ENCODE data around the gene CENPX. TPM values are rescaled to one million over a fixed set of nuclear protein-coding genes. Genes with fewer than 3 reads are reported as not detected.
A peak's percentile ranks its signal among the peaks of the same experiment; 100 is the strongest.

Gene CENPX
- total RNA-seq, 1 experiment from 2014 or later, result 187 TPM

- in situ Hi-C loops (cut with HindIII; ENCODE audit: low pct_unique_long_range_greater_than_20kb, low sequenced_read_pairs), result no loop called here
- Histone ChIP-seq H3K4me1 (ENCODE audit: control insufficient read depth, insufficient read depth, low read length) (peaks cover 48% of the 10 kb centered on the region), H3K4me3 (ENCODE audit: low read depth in 2 of 2, low read length in 2 of 2) (no peak overlapping the region), H3K9me3 (ENCODE audit: control insufficient read depth, insufficient read depth, low read depth, low read length) (no peaks in the 10 kb centered on the region), H3K36me3 (ENCODE audit: control insufficient read depth, insufficient read depth, low read length) (no peaks in the 10 kb centered on the region), H3K27ac (ENCODE audit: low read length) (peak overlapping the region; percentile 82), H3K27me3 (ENCODE audit: control insufficient read depth, insufficient read depth, low read length) (no peaks in the 10 kb centered on the region)
- CTCF ChIA-PET, result no interaction called here
- POLR2A ChIA-PET, result no interaction called here
- ATAC-seq, result no peak
- no peak for DNase-seq (ENCODE audit: low read depth, low spot score)
- no TSS peak for BruUV-seq (replicated peaks)
- intact Hi-C loops (cut with micrococcal nuclease; ENCODE audit: unreplicated experiment), result no loop called here
- no peak for TF ChIP-seq TCF7L2 (IDR thresholded peaks at IDR 0.05; ENCODE audit: low read depth, low read length)
- TF ChIP-seq SIN3A (IDR thresholded peaks at IDR 0.05; ENCODE audit: borderline replicate concordance, insufficient read depth, low read depth, low read length), result no peak
Observed at GRCh38 chr17:82004517-82005455, 17.9 kb downstream of the CENPX start.

GRCh38 chr17:82003411-82004381 is 19.0 kb downstream of the CENPX start:
- H3K36me3 ChIP-seq (ENCODE audit: control insufficient read depth, insufficient read depth, low read length), result no peaks in the 10 kb centered on the region
- no peak for TF ChIP-seq POLR2AphosphoS5 (IDR thresholded peaks at IDR 0.05; ENCODE audit: low read depth, low read length)
- TF ChIP-seq REST (IDR thresholded peaks at IDR 0.05; ENCODE audit: insufficient read depth in 1 of 2, low read depth in 2 of 2, low read length in 1 of 2), result 0 out of 4 replicates have a peak, but pooled peaks of 1 of the 2 experiments have one; percentile 17
- peak; percentile 54; the same call in 1 of the 2 replicates for TF ChIP-seq SIN3A (IDR thresholded peaks at IDR 0.05; ENCODE audit: borderline replicate concordance, insufficient read depth, low read depth, low read length)
- TF ChIP-seq CTCF (IDR thresholded peaks at IDR 0.05), result no peak
- TF ChIP-seq TCF7L2 (IDR thresholded peaks at IDR 0.05; ENCODE audit: low read depth, low read length), result peak; percentile 94
- peak overlapping the region; percentile 82 for H3K27ac ChIP-seq (ENCODE audit: low read length)
- no peaks in the 10 kb centered on the region for H3K27me3 ChIP-seq (ENCODE audit: control insufficient read depth, insufficient read depth, low read length)
- CTCF ChIA-PET, result interaction anchor here (0.6 to 0.7 kb wide), 2 partner anchors 22 to 44 kb away, joined by 4 read pairs; no protein-coding TSS in a partner anchor
- H3K4me3 ChIP-seq (ENCODE audit: low read depth in 2 of 2, low read length in 2 of 2), result no peak overlapping the region
- ATAC-seq, result peak; percentile 88
- BruUV-seq (replicated peaks), result no TSS peak
- peak; percentile 41 for DNase-seq (ENCODE audit: low read depth, low spot score)
- POLR2A ChIA-PET, result no interaction called here
- no peaks in the 10 kb centered on the region for H3K9me3 ChIP-seq (ENCODE audit: control insufficient read depth, insufficient read depth, low read depth, low read length)
- intact Hi-C loops (cut with micrococcal nuclease; ENCODE audit: unreplicated experiment), result no loop called here
- peaks cover 48% of the 10 kb centered on the region for H3K4me1 ChIP-seq (ENCODE audit: control insufficient read depth, insufficient read depth, low read length)
- in situ Hi-C loops (cut with HindIII; ENCODE audit: low pct_unique_long_range_greater_than_20kb, low sequenced_read_pairs), result no loop called here
